ENCODE measurements around the gene KCNB1.

The KCNB1 gene

GRCh38 chr20:49515586-49515985 lies 33.1 kb upstream of the KCNB1 start:
- Mint-ChIP-seq H3K27me3 (ENCODE audit: low read depth) (no peaks in the 10 kb centered on the region), H3K36me3 (ENCODE audit: low read depth) (peaks cover 22% of the 10 kb centered on the region), H3K9me3 (no peaks in the 10 kb centered on the region), H3K27ac (no peak overlapping the region), H3K4me1 (peaks cover 7% of the 10 kb centered on the region), H3K4me3 (no peak overlapping the region)
- TF ChIP-seq CTCF (IDR thresholded peaks at IDR 0.05; ENCODE audit: unreplicated experiment in 3 of 3) = no peak

DNA sequence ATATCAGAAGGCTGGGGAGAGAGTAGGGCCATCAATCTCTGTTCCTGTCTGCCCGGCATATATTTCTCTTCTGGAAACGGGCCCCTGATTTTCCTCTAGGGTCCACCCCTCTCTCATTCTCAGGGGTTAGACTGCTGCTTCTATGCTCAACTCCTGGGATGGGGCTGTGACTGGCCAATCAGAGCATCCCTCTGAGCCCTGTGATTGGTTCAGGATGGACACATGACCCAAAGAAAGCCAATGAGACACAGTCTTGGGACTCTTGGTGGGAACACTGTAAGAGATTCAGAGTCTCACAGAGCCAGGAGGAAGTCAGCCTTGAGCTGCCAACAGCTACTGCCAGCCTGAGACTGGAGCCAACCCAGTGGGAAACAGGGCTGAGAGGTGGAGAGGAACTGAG lies 31.0 kb upstream of the KCNB1 start:
- Mint-ChIP-seq H3K27ac (no peak overlapping the region), H3K36me3 (ENCODE audit: low read depth) (peaks cover 28% of the 10 kb centered on the region)
- no peak for TF ChIP-seq CTCF (IDR thresholded peaks at IDR 0.05; ENCODE audit: unreplicated experiment in 3 of 3)

GRCh38 chr20:49513009-49513408 lies 30.5 kb upstream of the KCNB1 start:
- no peaks in the 10 kb centered on the region for H3K9me3 Mint-ChIP-seq
- H3K4me3 Mint-ChIP-seq = no peak overlapping the region
- no peaks in the 10 kb centered on the region for H3K27me3 Mint-ChIP-seq (ENCODE audit: low read depth)
- TF ChIP-seq CTCF (IDR thresholded peaks at IDR 0.05; ENCODE audit: unreplicated experiment in 3 of 3) = no peak
- H3K4me1 Mint-ChIP-seq = peaks cover 18% of the 10 kb centered on the region
- peaks cover 28% of the 10 kb centered on the region for H3K36me3 Mint-ChIP-seq (ENCODE audit: low read depth)
- H3K27ac Mint-ChIP-seq = no peak overlapping the region

More for the DNA sequence above, 31.0 kb upstream of the KCNB1 start:
- no peak overlapping the region for H3K4me3 Mint-ChIP-seq
- H3K27me3 Mint-ChIP-seq (ENCODE audit: low read depth) = no peaks in the 10 kb centered on the region
- no peaks in the 10 kb centered on the region for H3K9me3 Mint-ChIP-seq
- H3K4me1 Mint-ChIP-seq = peaks cover 15% of the 10 kb centered on the region

DNA sequence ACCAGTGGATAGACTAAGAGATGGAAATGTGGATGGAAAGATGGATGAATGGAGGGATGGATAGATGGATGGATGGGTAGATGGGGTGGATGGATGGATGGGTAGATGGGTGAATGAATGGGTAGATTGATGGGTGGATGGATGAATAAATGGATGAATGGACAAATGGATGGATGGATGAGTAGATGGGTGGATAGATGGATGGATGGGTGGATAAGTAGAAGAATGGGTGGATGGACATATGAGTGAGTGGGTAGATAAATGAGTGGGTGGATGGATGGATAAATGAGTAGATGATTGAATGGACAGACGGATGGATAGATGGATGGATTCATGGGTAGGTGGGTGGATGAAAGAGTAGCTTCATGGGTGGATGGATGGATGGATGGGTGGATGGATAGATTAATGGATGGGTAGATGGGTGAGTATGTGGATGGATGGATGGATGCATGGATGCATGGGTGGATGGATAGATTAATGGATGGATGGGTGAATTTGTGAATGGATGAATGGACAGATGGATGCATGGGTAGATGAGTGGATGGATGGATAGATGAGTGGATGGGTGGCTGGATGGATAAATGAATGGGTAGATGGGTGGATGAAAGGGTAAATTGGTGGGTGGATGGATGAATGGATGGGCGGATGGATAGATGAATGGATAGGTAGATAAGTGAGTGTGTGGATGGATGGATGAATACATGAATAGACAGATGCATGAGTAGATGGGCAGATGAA lies 29.5 kb upstream of the KCNB1 start:
- Mint-ChIP-seq H3K4me1 (peaks cover 18% of the 10 kb centered on the region), H3K27ac (no peak overlapping the region), H3K27me3 (ENCODE audit: low read depth) (no peaks in the 10 kb centered on the region), H3K9me3 (no peaks in the 10 kb centered on the region), H3K4me3 (no peak overlapping the region), H3K36me3 (ENCODE audit: low read depth) (peaks cover 29% of the 10 kb centered on the region)
- no peak for TF ChIP-seq CTCF (IDR thresholded peaks at IDR 0.05; ENCODE audit: unreplicated experiment in 3 of 3)

- H3K4me3 Mint-ChIP-seq = peak overlapping the region in 1 of 3 experiments; percentile 23
- peak overlapping the region in 2 of 3 experiments; percentile 20 to 63 for H3K27ac Mint-ChIP-seq
- H3K27me3 Mint-ChIP-seq (ENCODE audit: low read depth) = no peaks in the 10 kb centered on the region
- H3K4me1 Mint-ChIP-seq = peaks cover 18% of the 10 kb centered on the region
- no peaks in the 10 kb centered on the region for H3K9me3 Mint-ChIP-seq
- peaks cover 33% of the 10 kb centered on the region for H3K36me3 Mint-ChIP-seq (ENCODE audit: low read depth)
- no peak for TF ChIP-seq CTCF (IDR thresholded peaks at IDR 0.05; ENCODE audit: unreplicated experiment in 3 of 3)
Measured at GRCh38 chr20:49510562-49511122, 28.2 kb upstream of the KCNB1 start.

All from nephron (organoid).